Epithelial cell of esophagus (primary cell): ENCODE results near the gene RPL19.

ENCODE experiments used
- DNase-seq: peaks from one replicate; pipeline ENCODE4 v3.0.0; 2010; ENCODE audit warnings: low read depth
- H3K4me3 ChIP-seq: 2 replicates; pipeline ENCODE4 v1.5.1; 2011; ENCODE audit warnings: mild to moderate bottlenecking, low read length, control low read depth
- TF ChIP-seq, protein P1 (sequence below): IDR thresholded peaks from 2 replicates; pipeline ENCODE4 v1.5.1; 2011; ENCODE audit warnings: low read depth, mild to moderate bottlenecking, low read length, control low read depth, inconsistent platforms; ENCODE audit not compliant: insufficient read depth; ENCODE audit errors: missing control alignments

RPL19 gene

DNA sequence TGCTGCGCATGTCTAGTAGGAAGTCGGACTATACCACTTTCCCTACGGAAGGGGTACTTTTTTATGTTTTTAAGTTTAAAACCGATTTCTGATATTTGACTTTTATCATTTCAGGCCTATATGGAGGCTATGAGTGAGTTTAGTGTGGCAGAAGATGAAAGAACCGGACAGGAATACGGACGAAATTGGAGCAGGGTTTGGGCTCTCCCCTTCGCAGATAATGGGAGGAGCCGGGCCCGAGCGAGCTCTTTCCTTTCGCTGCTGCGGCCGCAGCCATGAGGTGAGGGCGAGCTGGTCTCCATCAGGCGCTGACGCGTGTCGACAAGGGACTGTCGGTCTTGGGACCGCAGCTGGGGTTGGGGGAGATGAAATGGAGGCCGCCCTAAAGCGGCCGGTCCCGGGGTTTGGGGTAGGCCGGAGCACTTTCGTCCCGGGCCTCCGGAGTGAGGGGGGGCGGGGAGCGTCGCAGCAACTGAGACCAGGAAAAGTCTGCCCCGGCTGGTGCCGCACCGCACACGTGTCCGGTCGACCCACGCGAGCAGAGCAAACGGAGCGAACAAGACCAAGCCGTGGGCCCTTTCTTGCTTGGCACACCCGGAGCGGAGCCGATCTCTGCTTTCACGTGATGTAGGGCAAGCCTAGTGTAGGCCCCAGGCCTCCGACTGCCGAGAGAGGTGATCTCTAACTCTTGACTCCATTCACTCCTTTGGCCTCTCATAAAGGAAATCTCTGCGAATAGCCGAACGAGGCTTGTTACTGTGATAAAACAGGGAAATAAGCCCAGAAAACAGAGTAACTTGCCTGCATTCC lies at the start of gene RPL19:
RPL19 (plus strand) TSS at position 214 of the 810 bp plus-strand sequence; CDS start at position 276, 62 bp downstream.
- peak; percentile 33 for DNase-seq
- TF ChIP-seq, protein P1, sequence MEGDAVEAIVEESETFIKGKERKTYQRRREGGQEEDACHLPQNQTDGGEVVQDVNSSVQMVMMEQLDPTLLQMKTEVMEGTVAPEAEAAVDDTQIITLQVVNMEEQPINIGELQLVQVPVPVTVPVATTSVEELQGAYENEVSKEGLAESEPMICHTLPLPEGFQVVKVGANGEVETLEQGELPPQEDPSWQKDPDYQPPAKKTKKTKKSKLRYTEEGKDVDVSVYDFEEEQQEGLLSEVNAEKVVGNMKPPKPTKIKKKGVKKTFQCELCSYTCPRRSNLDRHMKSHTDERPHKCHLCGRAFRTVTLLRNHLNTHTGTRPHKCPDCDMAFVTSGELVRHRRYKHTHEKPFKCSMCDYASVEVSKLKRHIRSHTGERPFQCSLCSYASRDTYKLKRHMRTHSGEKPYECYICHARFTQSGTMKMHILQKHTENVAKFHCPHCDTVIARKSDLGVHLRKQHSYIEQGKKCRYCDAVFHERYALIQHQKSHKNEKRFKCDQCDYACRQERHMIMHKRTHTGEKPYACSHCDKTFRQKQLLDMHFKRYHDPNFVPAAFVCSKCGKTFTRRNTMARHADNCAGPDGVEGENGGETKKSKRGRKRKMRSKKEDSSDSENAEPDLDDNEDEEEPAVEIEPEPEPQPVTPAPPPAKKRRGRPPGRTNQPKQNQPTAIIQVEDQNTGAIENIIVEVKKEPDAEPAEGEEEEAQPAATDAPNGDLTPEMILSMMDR, result no peak
- peak within 1 kb of the TSS; percentile 99 for H3K4me3 ChIP-seq

DNA sequence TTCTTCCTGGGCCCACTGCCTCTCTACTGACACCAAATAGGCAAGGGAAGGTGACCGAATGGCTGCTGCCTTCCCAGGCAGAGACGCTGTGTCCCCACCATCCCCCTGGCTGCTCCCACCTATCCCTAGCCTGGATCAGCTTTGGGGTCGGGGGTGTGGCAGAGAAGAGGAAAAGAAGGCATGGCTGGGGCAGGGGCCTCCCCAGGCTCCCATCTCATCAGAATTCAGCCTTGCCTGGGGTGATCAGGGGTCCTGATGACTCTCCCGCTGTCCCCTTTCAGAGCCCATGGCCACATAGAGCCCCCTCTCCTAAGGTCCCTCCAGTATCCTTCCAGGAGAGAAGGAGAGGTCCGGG lies 49.3 kb upstream of the RPL19 start:
- DNase-seq, result no peak
- H3K4me3 ChIP-seq, result no peak overlapping the region
- TF ChIP-seq, protein P1, result no peak

DNA sequence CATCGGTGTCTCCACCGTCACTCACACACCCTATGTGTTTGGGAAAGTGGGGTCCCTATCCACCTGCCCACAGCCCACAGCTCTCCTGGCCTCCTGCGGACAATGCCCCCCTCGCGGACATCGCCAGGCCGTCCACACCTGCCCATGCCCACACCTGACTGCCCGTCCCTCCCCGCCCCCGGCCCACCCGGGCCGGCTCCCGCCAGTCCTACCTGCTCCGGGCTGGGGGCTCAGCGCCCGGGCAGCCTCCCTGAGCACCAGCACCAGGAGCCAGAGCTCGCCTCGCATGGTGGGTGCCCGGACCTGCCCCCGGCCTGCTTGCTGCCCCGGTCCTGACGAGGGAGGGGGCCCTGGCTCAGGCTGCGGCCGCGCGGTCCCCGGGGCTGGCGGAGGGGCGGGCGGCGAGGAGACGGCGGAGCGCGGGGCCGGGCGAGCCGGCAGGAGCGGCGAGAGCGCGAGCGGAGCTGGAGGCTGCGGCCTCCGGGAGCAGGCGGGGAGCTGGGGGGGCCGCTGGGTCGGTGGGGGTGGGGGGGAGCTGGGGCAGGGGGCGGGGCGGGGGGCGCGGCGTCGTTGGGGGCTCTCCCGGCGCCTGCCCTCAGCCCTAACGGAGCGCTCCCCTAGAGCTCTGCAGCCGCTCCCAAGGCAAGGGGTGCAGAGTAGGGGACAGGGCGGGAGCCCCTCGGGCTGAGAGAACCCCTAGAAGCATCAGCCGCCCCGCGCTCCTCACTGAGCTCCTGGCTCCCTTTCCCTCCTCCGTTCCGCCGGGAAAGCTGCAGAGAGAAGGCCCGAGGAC lies 48.7 kb upstream of the RPL19 start, which contains the start of gene PLXDC1:
PLXDC1 (minus strand) TSS at position 488 of the 793 bp plus-strand sequence; CDS start at position 288, 200 bp downstream.
- peak within 1 kb of the TSS; percentile 84 for H3K4me3 ChIP-seq
- no peak for DNase-seq
- TF ChIP-seq, protein P1, result no peak

DNA sequence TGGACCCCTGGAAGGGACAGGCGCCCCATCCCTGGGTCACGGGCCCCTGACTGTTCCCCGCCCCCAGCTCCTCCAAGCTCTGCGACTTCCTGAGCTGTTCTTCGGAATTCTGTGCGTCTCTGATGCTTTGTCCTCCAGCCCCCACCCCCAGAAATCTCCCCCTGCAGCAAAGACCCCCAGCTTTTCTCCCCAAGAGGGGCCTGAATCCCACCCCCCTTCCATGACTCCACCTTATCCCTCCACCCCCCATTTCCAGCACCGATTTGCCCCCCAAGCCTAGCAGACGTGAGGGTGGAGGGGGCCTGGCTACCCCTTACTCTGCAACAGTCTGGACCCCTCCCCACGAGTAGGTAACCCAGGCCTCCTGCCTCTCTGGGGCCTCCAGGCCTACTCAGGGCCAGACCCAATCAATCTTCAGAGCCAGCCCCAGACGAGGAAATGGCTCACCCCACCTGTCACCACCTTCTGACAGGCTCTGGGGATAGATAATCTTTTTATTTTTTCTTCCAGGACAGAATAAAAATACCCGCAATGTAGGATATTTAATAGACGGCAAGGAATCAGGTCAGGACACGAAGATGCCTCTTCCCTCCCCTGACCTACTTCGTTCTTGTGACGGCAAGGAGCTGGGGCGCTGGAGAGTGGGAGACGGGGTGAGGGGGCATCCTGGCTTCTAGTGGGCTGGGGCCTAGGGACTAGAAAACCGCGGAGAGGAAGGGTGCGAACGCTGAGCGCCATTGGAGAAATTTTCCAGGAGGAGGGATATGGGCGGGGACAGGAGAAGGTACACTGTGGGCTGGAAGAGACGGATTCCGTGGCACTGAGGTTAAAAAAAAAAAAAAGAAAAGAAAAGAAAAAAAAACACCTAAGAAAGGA lies 47.9 kb upstream of the RPL19 start:
- peak overlapping the region; percentile 84 for H3K4me3 ChIP-seq
- TF ChIP-seq, protein P1, result no peak
- DNase-seq, result peak; percentile 32

DNA sequence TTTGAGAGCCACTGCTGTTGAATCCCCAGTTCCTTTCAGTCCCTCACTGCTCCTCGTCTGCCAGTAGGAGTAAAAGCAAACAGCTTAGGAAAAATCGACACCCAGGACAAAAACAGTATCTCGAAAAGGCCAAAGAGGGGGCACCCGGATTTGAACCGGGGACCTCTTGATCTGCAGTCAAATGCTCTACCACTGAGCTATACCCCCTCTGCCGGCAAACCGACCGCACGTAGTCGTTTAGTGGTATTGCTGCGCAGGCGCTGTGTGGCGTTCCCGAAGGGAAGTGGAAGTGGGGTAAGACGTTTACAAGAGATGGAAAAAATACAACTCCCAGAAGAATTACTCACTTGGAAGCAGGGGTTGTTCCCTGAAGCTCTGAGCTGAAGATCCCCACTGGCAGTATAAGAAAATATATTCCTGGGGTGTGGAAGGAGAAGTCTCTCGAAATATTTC lies 46.5 kb upstream of the RPL19 start:
- TF ChIP-seq, protein P1, result peak; percentile 15

DNA sequence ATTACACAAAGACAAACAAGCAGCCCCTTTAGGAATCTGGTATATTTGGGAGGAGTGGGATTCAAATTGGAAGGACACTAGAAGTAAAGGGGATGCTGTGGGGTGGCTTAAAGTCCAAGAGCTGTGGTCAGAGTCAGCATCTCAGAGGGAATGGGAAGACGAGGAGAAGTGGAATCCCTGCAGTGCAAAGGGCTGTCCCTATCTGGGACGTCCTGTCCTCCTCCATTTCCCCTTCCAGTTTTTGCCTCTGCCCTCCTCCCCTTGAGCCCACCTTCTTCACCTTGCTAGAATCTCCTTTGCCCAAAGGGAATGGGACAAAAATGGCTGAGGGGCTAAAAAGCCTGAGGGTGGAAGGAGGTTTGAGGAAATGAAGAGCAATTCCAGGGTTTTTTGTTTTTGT lies 44.4 kb upstream of the RPL19 start:
- TF ChIP-seq, protein P1, result no peak
- no peak for DNase-seq
- H3K4me3 ChIP-seq, result no peak overlapping the region

More for the DNA sequence above, 46.5 kb upstream of the RPL19 start:
- DNase-seq, result peak; percentile 78
- H3K4me3 ChIP-seq, result peak overlapping the region; percentile 84
